ENCODE results near the gene RALGPS2. TPM values are rescaled to one million over a fixed set of nuclear protein-coding genes. Genes with fewer than 3 reads are reported as not detected.
A peak's percentile ranks its signal among the peaks of the same experiment; 100 is the strongest.

The RALGPS2 gene
- total and polyA plus RNA-seq, 2 donors (not counting 1 experiment from before 2014, with no cell fraction given) = 59.6 to 251 TPM

GRCh38 chr1:178733972-178734371, 8.9 kb downstream of the RALGPS2 start:
- no peak for DNase-seq

More at GRCh38 chr1:178733972-178734371, 8.9 kb downstream of the RALGPS2 start:
- intact Hi-C loops (cut with micrococcal nuclease) = loop anchor here (2.0 kb wide), 1 partner anchor 17 kb away; no protein-coding TSS in a partner anchor
- Histone ChIP-seq H3K4me1 (ENCODE audit: control insufficient read depth in 2 of 2, insufficient read depth in 2 of 2, low read length in 2 of 2) (peaks cover 45 to 60% of the 10 kb centered on the region in 2 donors), H3K27me3 (replicated peaks in 1 of 4; ENCODE audit: control extremely low read depth in 1 of 4, control insufficient read depth in 3 of 4, insufficient read depth in 4 of 4, low read length in 3 of 4) (no peaks in the 10 kb centered on the region), H3K4me3 (ENCODE audit: control extremely low read depth in 1 of 5, extremely low read depth in 1 of 5, insufficient read depth in 1 of 5, low read depth in 2 of 5, low read length in 4 of 5) (no peak overlapping the region), H2AFZ (ENCODE audit: insufficient read depth, low read depth, low read length, poor library complexity, severe bottlenecking) (no peak overlapping the region), H3K9me3 (ENCODE audit: control extremely low read depth in 1 of 3, control insufficient read depth in 2 of 3, insufficient read depth in 1 of 3, low read length in 2 of 3) (peaks cover 2 to 19% (median 12%) of the 10 kb centered on the region in 3 donors), H4K20me1 (ENCODE audit: control insufficient read depth, insufficient read depth, low read length, poor library complexity, severe bottlenecking) (peaks cover 16% of the 10 kb centered on the region), H3K27ac (ENCODE audit: low read length in 2 of 2) (peak overlapping the region in 1 of 2 donors; percentile 78), H3K36me3 (replicated peaks in 1 of 2; ENCODE audit: control extremely low read depth in 1 of 2, control insufficient read depth in 1 of 2, extremely low read depth in 1 of 2, insufficient read depth in 2 of 2, low read length in 1 of 2) (peaks cover 20 to 92% of the 10 kb centered on the region in 2 experiments), H3K9ac (ENCODE audit: low read length) (no peak overlapping the region), H3K79me2 (ENCODE audit: control insufficient read depth, insufficient read depth, low read length) (peaks cover 99% of the 10 kb centered on the region), H3K4me2 (replicated peaks; ENCODE audit: low read depth, low read length, poor library complexity, severe bottlenecking) (peak overlapping the region; percentile 24)
- Mint-ChIP-seq H3K4me1 (peaks cover 65% of the 10 kb centered on the region), H3K4me3 (peak overlapping the region; percentile 38), H3K27ac (peak overlapping the region; percentile 32), H3K9me3 (ENCODE audit: insufficient read depth) (peaks cover 6% of the 10 kb centered on the region), H3K27me3 (no peaks in the 10 kb centered on the region)
- no peak for TF ChIP-seq EZH2 (IDR thresholded peaks at IDR 0.05; ENCODE audit: borderline replicate concordance, insufficient read depth, low read depth, low read length, poor library complexity, severe bottlenecking)
- TF ChIP-seq CTCF (IDR thresholded peaks at IDR 0.05) = peak; percentile 50
- no peak for ATAC-seq (ENCODE audit: low read depth)
- POLR2A ChIA-PET = interaction anchor here (2.0 kb wide), 1 partner anchor 191 kb away, joined by 9 read pairs; no protein-coding TSS in a partner anchor
- CTCF ChIA-PET = interaction anchor here (1.3 to 1.4 kb wide), 2 partner anchors 189 to 191 kb away, joined by 3 to 11 read pairs; no protein-coding TSS in a partner anchor
- no CpG with 5 or more reads among the region's 5 CpGs for WGBS (ENCODE audit: insufficient coverage)

Measured in B cell (primary cell).